OCI-LY3 (cell line): ENCODE measurements around the gene TMEM208.

Experiments
- EZH2phosphoT487 ChIP-seq: fragments of 200-600 bp; shearing (Covaris generic); IDR thresholded peaks from 2 replicates; pipeline ENCODE4 v1.6.1; 2018; ENCODE audit warnings: antibody characterized with exemption, mixed run types, low read depth
- TF ChIP-seq, protein P1 (sequence below): fragments of 200-600, 300-600 bp; sonication (generic); IDR thresholded peaks from 2 replicates; pipeline ENCODE4 v1.5.1; 2014; ENCODE audit warnings: antibody characterized with exemption, low read length, low read depth

DNA sequence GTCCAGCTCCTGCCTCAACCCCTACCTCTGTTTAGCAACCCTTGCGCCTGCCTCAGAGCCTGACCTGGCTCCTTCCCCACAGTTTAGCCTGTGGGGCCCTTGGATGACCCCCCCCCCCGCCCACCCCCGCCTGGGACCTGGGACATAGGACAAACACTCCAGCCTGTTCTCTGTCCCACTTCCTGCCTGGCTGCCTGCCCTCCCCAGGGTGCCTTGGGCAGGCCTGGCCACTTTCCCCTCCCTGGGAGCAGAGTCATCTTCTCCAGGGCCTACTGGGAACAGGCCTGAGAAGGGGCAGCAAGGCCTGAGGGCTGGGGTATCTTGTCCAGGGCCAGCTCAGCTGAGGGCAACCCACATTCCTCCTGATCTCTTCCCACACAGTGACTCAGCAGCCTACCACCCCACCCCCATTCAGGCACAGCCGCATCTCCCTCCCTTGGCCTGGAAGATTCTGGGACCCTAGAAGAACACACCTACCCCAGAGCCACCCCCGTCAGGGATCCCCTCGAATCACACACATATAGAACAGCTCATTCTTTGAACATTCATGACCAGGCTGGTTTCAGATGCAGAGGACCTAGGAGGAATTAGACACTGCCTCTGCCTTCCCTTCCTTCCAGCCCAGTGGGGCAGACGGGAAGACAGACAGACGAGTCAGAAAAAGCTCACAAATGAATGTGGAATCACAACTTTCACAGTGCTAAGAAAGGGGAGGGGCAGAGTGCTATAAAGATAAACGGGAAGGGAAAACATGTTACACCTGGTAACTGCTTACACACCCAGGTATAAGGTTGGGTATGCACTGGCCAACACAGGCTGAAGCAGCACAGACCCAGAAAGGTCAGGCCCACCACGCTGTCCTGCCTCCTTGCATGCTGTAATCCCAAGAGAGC, 14.3 kb downstream of the TMEM208 start:
- TF ChIP-seq, protein P1, sequence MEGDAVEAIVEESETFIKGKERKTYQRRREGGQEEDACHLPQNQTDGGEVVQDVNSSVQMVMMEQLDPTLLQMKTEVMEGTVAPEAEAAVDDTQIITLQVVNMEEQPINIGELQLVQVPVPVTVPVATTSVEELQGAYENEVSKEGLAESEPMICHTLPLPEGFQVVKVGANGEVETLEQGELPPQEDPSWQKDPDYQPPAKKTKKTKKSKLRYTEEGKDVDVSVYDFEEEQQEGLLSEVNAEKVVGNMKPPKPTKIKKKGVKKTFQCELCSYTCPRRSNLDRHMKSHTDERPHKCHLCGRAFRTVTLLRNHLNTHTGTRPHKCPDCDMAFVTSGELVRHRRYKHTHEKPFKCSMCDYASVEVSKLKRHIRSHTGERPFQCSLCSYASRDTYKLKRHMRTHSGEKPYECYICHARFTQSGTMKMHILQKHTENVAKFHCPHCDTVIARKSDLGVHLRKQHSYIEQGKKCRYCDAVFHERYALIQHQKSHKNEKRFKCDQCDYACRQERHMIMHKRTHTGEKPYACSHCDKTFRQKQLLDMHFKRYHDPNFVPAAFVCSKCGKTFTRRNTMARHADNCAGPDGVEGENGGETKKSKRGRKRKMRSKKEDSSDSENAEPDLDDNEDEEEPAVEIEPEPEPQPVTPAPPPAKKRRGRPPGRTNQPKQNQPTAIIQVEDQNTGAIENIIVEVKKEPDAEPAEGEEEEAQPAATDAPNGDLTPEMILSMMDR: no peak
- no peak for TF ChIP-seq EZH2phosphoT487
